GM12878 (cell line): ENCODE data around the gene ANO3. TPM values are rescaled to one million over a fixed set of nuclear protein-coding genes. Genes with fewer than 3 reads are reported as not detected.

ENCODE experiments used
- ATAC-seq: fragments of 200-7000 bp; cut with Tn5 transposase; 3 replicates; pipeline ENCODE4 v1.9.1; 2020; ENCODE audit warnings: mild to moderate bottlenecking, moderate library complexity
- BruUV-seq: library from RNA; stranded (reverse); fragments of 400-500 nt; replicated peaks from 2 replicates; lab custom pipeline; 2021; lab: Mats Ljungman, UMichigan
- CTCF ChIA-PET: fragments of 300-600 bp; sonication (Branson Sonifier 250); formaldehyde crosslinking; extraction: SDS; loops from one replicate; lab custom pipeline; 2021; ENCODE audit warnings: inconsistent platforms; lab: Yijun Ruan, JAX
- POLR2A ChIA-PET: fragments of 350-600 bp; formaldehyde crosslinking; extraction: SDS; loops from one replicate; lab custom pipeline; 2021; ENCODE audit warnings: inconsistent platforms; lab: Charles Lee
- RAD21 ChIA-PET: fragments of 300-600 bp; sonication (Branson Sonifier 250); formaldehyde crosslinking; loops from one replicate; lab custom pipeline; 2023; ENCODE audit warnings: antibody characterized with exemption; ENCODE audit not compliant: unreplicated experiment; lab: Charles Lee
- SMC1A ChIA-PET: fragments of 300-600 bp; sonication (Branson Sonifier 250); formaldehyde crosslinking; loops from one replicate; lab custom pipeline; 2023; ENCODE audit not compliant: unreplicated experiment, uncharacterized antibody; lab: Charles Lee
- DNase-seq: peaks from one replicate; pipeline ENCODE4 v3.0.0-alpha.2; 2011; ENCODE audit warnings: low read depth, low spot score
- FAIRE-seq: peaks from 3 replicates; lab custom pipeline; 2011; peaks lifted over from hg19 to GRCh38; lab: Jason Lieb, UNC
- H2AFZ ChIP-seq: 2 replicates; pipeline ENCODE4 v1.6.0; 2011; ENCODE audit warnings: low read depth, low read length, control low read depth; ENCODE audit not compliant: control insufficient read depth
- H3K27ac ChIP-seq: 2 replicates; pipeline ENCODE4 v1.5.1; 2011; ENCODE audit warnings: control low read depth; ENCODE audit not compliant: control insufficient read depth, insufficient read depth
- H3K27me3 ChIP-seq, 2 experiments: replicated peaks in 1 of 2; 2 replicates each; pipeline versions ENCODE4 v1.6.0 to v1.6.1; 2011; ENCODE audit warnings: low read length in 1 of 2; ENCODE audit not compliant: control insufficient read depth in 2 of 2, insufficient read depth in 2 of 2
- H3K36me3 ChIP-seq, 2 experiments: 2 replicates each; pipeline ENCODE4 v1.5.1; 2011; ENCODE audit warnings: low read length in 1 of 2; ENCODE audit not compliant: control insufficient read depth in 2 of 2, insufficient read depth in 2 of 2
- H3K4me1 ChIP-seq: 2 replicates; pipeline ENCODE4 v1.6.1; 2011; ENCODE audit warnings: mild to moderate bottlenecking, low read length, moderate library complexity, mixed read lengths; ENCODE audit not compliant: control insufficient read depth, insufficient read depth
- H3K4me2 ChIP-seq: 2 replicates; pipeline ENCODE4 v1.6.0; 2011; ENCODE audit warnings: control low read depth; ENCODE audit not compliant: control insufficient read depth, insufficient read depth
- H3K4me3 ChIP-seq: fragments of 200-600 bp; sonication (generic); 2 replicates; pipeline ENCODE4 v1.5.1; 2016
- H3K79me2 ChIP-seq: 2 replicates; pipeline ENCODE4 v1.6.0; 2011; ENCODE audit warnings: low read length; ENCODE audit not compliant: control insufficient read depth, insufficient read depth
- H3K9ac ChIP-seq: 2 replicates; pipeline ENCODE4 v1.8.0; 2011; ENCODE audit warnings: low read length, control low read depth, mixed read lengths; ENCODE audit not compliant: control insufficient read depth, insufficient read depth
- H3K9me3 ChIP-seq: replicated peaks from 3 replicates; pipeline ENCODE4 v1.5.1; 2011; ENCODE audit warnings: mild to moderate bottlenecking, low read length; ENCODE audit not compliant: control insufficient read depth, insufficient read depth
- H4K20me1 ChIP-seq: 2 replicates; pipeline ENCODE4 v1.6.0; 2011; ENCODE audit not compliant: control insufficient read depth, insufficient read depth
- BACH1 ChIP-seq: fragments of 450-650 bp; IDR thresholded peaks from 2 replicates; pipeline ENCODE4 v1.6.1; 2017; ENCODE audit warnings: mild to moderate bottlenecking, borderline replicate concordance
- ETV6 ChIP-seq, 2 experiments: fragments of 450-650 bp in 1 of 2; IDR thresholded peaks in 1 of 2; conservative IDR thresholded peaks in 1 of 2; 2 replicates each; pipeline ENCODE4 v1.6.1; 2014; ENCODE audit warnings: antibody characterized with exemption in 1 of 2, borderline replicate concordance in 1 of 2, low read depth in 1 of 2, mild to moderate bottlenecking in 1 of 2, moderate library complexity in 1 of 2
- GATAD2B ChIP-seq: fragments of 450-650 bp; conservative IDR thresholded peaks from 2 replicates; pipeline ENCODE4 v1.6.1; 2017; ENCODE audit warnings: low read depth, mild to moderate bottlenecking, moderate library complexity
- MEF2B ChIP-seq: fragments of 450-650 bp; IDR thresholded peaks from 2 replicates; pipeline ENCODE4 v1.6.1; 2018; ENCODE audit warnings: mild to moderate bottlenecking, moderate library complexity; ENCODE audit not compliant: partially characterized antibody, poor library complexity, severe bottlenecking
- MTA3 ChIP-seq: IDR thresholded peaks from 2 replicates; pipeline ENCODE4 v1.6.1; 2012; ENCODE audit warnings: low read length, inconsistent platforms, borderline replicate concordance
- RFX5 ChIP-seq: IDR thresholded peaks from 2 replicates; pipeline ENCODE4 v1.6.1; 2011; ENCODE audit warnings: low read depth, low read length, improper control_type of control experiment
- SMC3 ChIP-seq: IDR thresholded peaks from 2 replicates; pipeline ENCODE4 v1.6.1; 2011; ENCODE audit warnings: low read length, improper control_type of control experiment, borderline replicate concordance
- SRF ChIP-seq, 2 experiments: IDR thresholded peaks; 2 replicates each; pipeline ENCODE4 v1.6.1; 2011; ENCODE audit warnings: low read depth in 2 of 2, low read length in 2 of 2, mild to moderate bottlenecking in 1 of 2, moderate library complexity in 1 of 2
- TCF12 ChIP-seq: IDR thresholded peaks from 2 replicates; pipeline ENCODE4 v1.6.1; 2011; ENCODE audit warnings: low read depth, mild to moderate bottlenecking, low read length
- ZNF217 ChIP-seq: fragments of 450-650 bp; IDR thresholded peaks from 2 replicates; pipeline ENCODE4 v1.6.1; 2017; ENCODE audit warnings: antibody characterized with exemption, mild to moderate bottlenecking
- ZNF384 ChIP-seq: IDR thresholded peaks from 2 replicates; pipeline ENCODE4 v1.6.1; 2012; ENCODE audit warnings: low read depth, mild to moderate bottlenecking, low read length, improper control_type of control experiment, borderline replicate concordance
- in situ Hi-C: fragments of 300-500 bp; cut with MboI; formaldehyde crosslinking; loops from 9 replicates; pipeline ENCODE4 v1.14.3; 2018; ENCODE audit warnings: mixed read lengths
- intact Hi-C: fragments of 100-400 bp; cut with micrococcal nuclease; formaldehyde crosslinking; loops from one replicate; pipeline ENCODE4 v1.14.2; 2022; ENCODE audit not compliant: unreplicated experiment
- polyA plus RNA-seq, 11 experiments: library from polyadenylated mRNA; depleted of rRNA in 4 of 11; unstranded in 6 of 11; stranded (reverse) in 5 of 11; fragments of >200 nt; fragmentation: Nextera tagmentation in 4 of 11; fragmentation: Illumina TruSeq in 1 of 11; extraction: Ambion mirVana in 4 of 11; extraction: Trizol in 1 of 11; gene quantifications; 1 replicate in 1 of 11; 2 replicates in 10 of 11; pipeline versions ENCODE4 v1.2.1 to v1.2.3, GENCODE V29; 2011 to 2016; ENCODE audit warnings: inconsistent platforms in 2 of 11, missing spikeins in 2 of 11, low read depth in 1 of 11
- total RNA-seq, 4 experiments: library from RNA; depleted of rRNA in 3 of 4; stranded (reverse); fragments of >200 nt in 3 of 4; fragmentation: Illumina TruSeq in 1 of 4; extraction: Trizol in 1 of 4; gene quantifications; 2 replicates each; pipeline versions ENCODE4 v1.2.1 to v1.2.3, GENCODE V29; 2013 to 2021

ANO3 gene
- total and polyA plus RNA-seq, 10 of the 15 experiments (the other 5 are each of a cell fraction or from before 2014, with no cell fraction given): 0.13 to 5.9 (median 0.44) TPM

DNA sequence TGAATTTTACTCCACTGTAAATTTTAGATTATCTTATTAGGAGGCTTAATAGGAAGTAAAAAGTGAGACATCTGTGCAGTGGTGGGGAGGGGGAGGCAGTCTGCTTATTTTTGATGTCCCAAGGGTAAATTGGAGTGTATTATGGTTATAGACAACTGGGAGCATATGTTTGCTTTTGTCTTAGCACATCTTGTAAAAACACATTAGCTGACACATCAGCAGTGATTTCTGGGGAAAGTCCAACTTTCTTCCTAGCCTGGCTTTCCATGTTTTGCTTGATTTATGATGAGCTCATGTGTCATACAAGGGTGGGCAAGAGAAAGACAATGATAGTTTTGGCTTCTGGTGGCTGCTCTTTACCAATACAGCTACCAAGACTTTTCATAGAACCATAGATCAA lies 4.0 kb downstream of the ANO3 start:
- FAIRE-seq: no peak
- Histone ChIP-seq H3K36me3 (no peaks in the 10 kb centered on the region), H4K20me1 (no peaks in the 10 kb centered on the region), H3K4me2 (no peak overlapping the region), H3K9me3 (no peaks in the 10 kb centered on the region), H3K27me3 (peaks cover 2 to 4% of the 10 kb centered on the region in 2 experiments; a peak in 3 of 4 replicates), H3K4me1 (no peaks in the 10 kb centered on the region), H3K27ac (no peak overlapping the region), H3K79me2 (no peaks in the 10 kb centered on the region), H3K4me3 (no peak overlapping the region)
- ChIA-PET CTCF (no interaction called here), RAD21 (no interaction called here), SMC1A (no interaction called here), POLR2A (no interaction called here)
- BruUV-seq: no TSS peak
- intact Hi-C loops: loop anchor here (10.0 kb wide), 1 partner anchor 219 kb away; no protein-coding TSS in a partner anchor
- DNase-seq: no peak
- TF ChIP-seq ZNF384 (no peak), RFX5 (no peak), SRF (IDR thresholded peaks at IDR 0.05; ENCODE audit: low read depth in 2 of 2, low read length in 2 of 2) (no peak), ZNF217 (no peak), MTA3 (no peak), TCF12 (no peak), BACH1 (no peak), GATAD2B (no peak), ETV6 (conservative IDR thresholded peaks at IDR 0.05 in 1 of 2, IDR thresholded peaks at IDR 0.05 in 1 of 2; ENCODE audit: borderline replicate concordance in 1 of 2, low read depth in 1 of 2) (no peak), MEF2B (no peak), SMC3 (no peak)
- TF ChIP-seq, all 136 proteins: peak for 0
- Histone ChIP-seq H3K9ac (no peak overlapping the region), H2AFZ (no peak overlapping the region)
- in situ Hi-C loops: no loop called here
- ATAC-seq: no peak
